Activated T-cell treated with anti-CD3 and anti-CD28 coated beads for 24 hours (primary cell): Measurements from ENCODE around the gene KCP.

Source experiments
- DNase-seq: peaks from one replicate; pipeline ENCODE4 v3.0.0-alpha.2; 2020; ENCODE audit warnings: low read depth

Gene KCP

GRCh38 chr7:128887169-128888038 is 23.1 kb downstream of the KCP start:
- no peak for DNase-seq

GRCh38 chr7:128886391-128887168 is 23.9 kb downstream of the KCP start:
- DNase-seq = no peak

- DNase-seq = no peak
These were observed 24.9 kb downstream of the KCP start for GRCh38 chr7:128885370-128886187.

GRCh38 chr7:128884561-128885369 is 25.7 kb downstream of the KCP start:
- DNase-seq = no peak

GRCh38 chr7:128883622-128884448 is 26.7 kb downstream of the KCP start:
- DNase-seq = peak; percentile 80

- no peak for DNase-seq
These were observed 28.4 kb downstream of the KCP start for GRCh38 chr7:128882134-128882533.

- no peak for DNase-seq
These were observed 28.9 kb downstream of the KCP start for GRCh38 chr7:128881458-128882125.

- DNase-seq = no peak
These were observed 29.6 kb downstream of the KCP start for GRCh38 chr7:128880791-128881457.

GRCh38 chr7:128879939-128880746 is 30.4 kb downstream of the KCP start:
- no peak for DNase-seq

GRCh38 chr7:128879461-128879938 is 31.0 kb downstream of the KCP start:
- no peak for DNase-seq

- no peak for DNase-seq
These were observed 32.0 kb downstream of the KCP start for GRCh38 chr7:128878226-128879105.

GRCh38 chr7:128877756-128878120 is 32.8 kb downstream of the KCP start:
- DNase-seq = no peak

GRCh38 chr7:128876978-128877755 is 33.3 kb downstream of the KCP start:
- DNase-seq = no peak

- DNase-seq = no peak
These were observed 33.9 kb downstream of the KCP start for GRCh38 chr7:128876586-128876977.

- no peak for DNase-seq
These were observed 34.4 kb downstream of the KCP start for GRCh38 chr7:128876127-128876526.

- DNase-seq = no peak
These were observed 35.0 kb downstream of the KCP start for GRCh38 chr7:128875523-128875948.
